Measurements from ENCODE around the gene SDR9C7.

GRCh38 chr12:56916996-56917333 is 17.2 kb downstream of the SDR9C7 start:
- TF ChIP-seq CTCF (IDR thresholded peaks at IDR 0.05; ENCODE audit: insufficient read depth, low read depth, low read length) (no peak), EZH2 (IDR thresholded peaks at IDR 0.05; ENCODE audit: insufficient read depth, low read length) (no peak)

All from astrocyte (in vitro differentiated cells and primary cell).